HepG2 (cell line): ENCODE results near the gene PKP4. TPM values are rescaled to one million over a fixed set of nuclear protein-coding genes. Genes with fewer than 3 reads are reported as not detected.

Experiments used
- ARID3A ChIP-seq: IDR thresholded peaks from 2 replicates; pipeline ENCODE4 v1.6.1; 2012; ENCODE audit warnings: low read depth, low read length, improper control_type of control experiment
- ARID5B ChIP-seq: IDR thresholded peaks from 2 replicates; pipeline ENCODE4 v1.4.0; 2020; ENCODE audit warnings: mild to moderate bottlenecking, missing genetic modification reagents
- ATF6 ChIP-seq: sonication (generic); formaldehyde crosslinking; conservative IDR thresholded peaks from 2 replicates; pipeline ENCODE4 v1.4.0; 2020; ENCODE audit warnings: missing genetic modification reagents
- BRD4 ChIP-seq: sonication (generic); formaldehyde crosslinking; IDR thresholded peaks from 2 replicates; pipeline ENCODE4 v1.4.0; 2020; ENCODE audit warnings: missing genetic modification reagents
- FOXA1 ChIP-seq, 2 experiments: fragments of 450-650 bp in 1 of 2; sonication (generic) in 1 of 2; formaldehyde crosslinking in 1 of 2; IDR thresholded peaks; 2 replicates each; pipeline versions ENCODE4 v1.4.0 to v1.6.1; 2016 to 2020; ENCODE audit warnings: missing genetic modification reagents in 1 of 2
- KAT8 ChIP-seq: IDR thresholded peaks from 2 replicates; pipeline ENCODE4 v1.6.1; 2016; ENCODE audit warnings: missing genetic modification reagents, missing compliant biosample characterization
- LRRFIP1 ChIP-seq: sonication (generic); formaldehyde crosslinking; conservative IDR thresholded peaks from 2 replicates; pipeline ENCODE4 v1.4.0; 2020; ENCODE audit warnings: missing genetic modification reagents
- MXD4 ChIP-seq: IDR thresholded peaks from 2 replicates; pipeline ENCODE4 v1.6.1; 2016; ENCODE audit warnings: mild to moderate bottlenecking, missing biosample characterization, missing genetic modification reagents
- PRDM15 ChIP-seq: sonication (generic); formaldehyde crosslinking; IDR thresholded peaks from 2 replicates; pipeline ENCODE4 v1.4.0; 2020; ENCODE audit warnings: missing genetic modification reagents
- ZNF513 ChIP-seq: sonication (generic); formaldehyde crosslinking; conservative IDR thresholded peaks from 2 replicates; pipeline ENCODE4 v1.5.0; 2020; ENCODE audit warnings: missing genetic modification reagents
- ZNF615 ChIP-seq: sonication (generic); formaldehyde crosslinking; IDR thresholded peaks from 2 replicates; pipeline ENCODE4 v1.5.0; 2020; ENCODE audit warnings: mild to moderate bottlenecking, missing genetic modification reagents, borderline replicate concordance
- polyA plus RNA-seq, 8 experiments: library from polyadenylated mRNA; depleted of rRNA in 3 of 8; stranded (reverse) in 7 of 8; unstranded in 1 of 8; fragments of >200 nt; fragmentation: Illumina TruSeq in 4 of 8; extraction: Trizol in 4 of 8; gene quantifications; 2 replicates each; pipeline versions ENCODE4 v1.2.1 to v1.2.3, GENCODE V29; 2011 to 2016; ENCODE audit warnings: low read depth in 4 of 8, missing spikeins in 1 of 8, mixed read lengths in 1 of 8; ENCODE audit not compliant: insufficient read depth in 1 of 8
- total RNA-seq, 5 experiments: library from RNA; depleted of rRNA; stranded (reverse); fragments of >200 nt; fragmentation: Illumina TruSeq; extraction: Trizol; gene quantifications; 2 replicates each; pipeline ENCODE4 v1.2.3, GENCODE V29; 2016; ENCODE audit warnings: low read depth in 1 of 5

Gene PKP4
- total and polyA plus RNA-seq, 2 of the 13 experiments (the other 11 are each of a cell fraction or from before 2014, with no cell fraction given), result 80.9 to 90.5 TPM

GRCh38 chr2:158464426-158465281 is 7.9 kb downstream of the PKP4 start (continued):
- TF ChIP-seq PRDM15 (CRISPR knock-in tag), result no peak
- no peak for TF ChIP-seq FOXA1 (IDR thresholded peaks at IDR 0.05)
- no peak for TF ChIP-seq FOXA1 (CRISPR knock-in tag; IDR thresholded peaks at IDR 0.05)
- peak; percentile 82 for TF ChIP-seq ARID3A
- no peak for TF ChIP-seq ZNF615 (CRISPR knock-in tag)
- no peak for TF ChIP-seq ATF6 (CRISPR knock-in tag)
- 0 out of 2 replicates have a peak, but pooled peaks have one; percentile 35 for TF ChIP-seq MXD4
- 0 out of 2 replicates have a peak, but pooled peaks have one; percentile 11 for TF ChIP-seq ARID5B (CRISPR knock-in tag)
- TF ChIP-seq ZNF513 (CRISPR knock-in tag), result no peak
- TF ChIP-seq BRD4, result no peak
- 0 out of 2 replicates have a peak, but pooled peaks have one; percentile 15 for TF ChIP-seq KAT8 (CRISPR knock-in tag)
- no peak for TF ChIP-seq LRRFIP1 (CRISPR knock-in tag)
